GM12874 (cell line): ENCODE results near the gene TCF7L1.

ENCODE experiments used
- TF ChIP-seq, protein P1 (sequence below): IDR thresholded peaks from 2 replicates; pipeline ENCODE4 v1.5.1; 2011; ENCODE audit warnings: low read depth, mild to moderate bottlenecking, control low read depth, low read length, moderate library complexity; ENCODE audit not compliant: insufficient read depth

TCF7L1 gene

DNA sequence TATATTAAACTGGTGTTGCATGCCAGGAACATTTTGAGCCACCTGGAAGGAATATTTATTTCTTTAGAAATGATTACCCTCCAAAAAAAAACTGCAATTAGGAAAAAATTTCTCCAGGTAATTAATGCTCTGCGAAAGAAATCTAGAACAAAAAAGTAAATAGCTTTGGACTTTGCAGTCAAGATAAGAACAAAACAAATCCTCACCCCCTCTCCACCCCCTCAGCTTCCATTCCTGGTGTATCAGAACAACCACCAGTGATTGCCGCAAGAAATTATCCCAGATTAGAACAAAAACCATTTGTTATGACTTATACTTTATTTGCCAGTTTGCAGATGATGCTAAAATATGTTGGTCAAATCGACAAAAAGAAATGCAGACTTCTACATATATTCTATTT, 17.0 kb upstream of the TCF7L1 start:
- TF ChIP-seq, protein P1, sequence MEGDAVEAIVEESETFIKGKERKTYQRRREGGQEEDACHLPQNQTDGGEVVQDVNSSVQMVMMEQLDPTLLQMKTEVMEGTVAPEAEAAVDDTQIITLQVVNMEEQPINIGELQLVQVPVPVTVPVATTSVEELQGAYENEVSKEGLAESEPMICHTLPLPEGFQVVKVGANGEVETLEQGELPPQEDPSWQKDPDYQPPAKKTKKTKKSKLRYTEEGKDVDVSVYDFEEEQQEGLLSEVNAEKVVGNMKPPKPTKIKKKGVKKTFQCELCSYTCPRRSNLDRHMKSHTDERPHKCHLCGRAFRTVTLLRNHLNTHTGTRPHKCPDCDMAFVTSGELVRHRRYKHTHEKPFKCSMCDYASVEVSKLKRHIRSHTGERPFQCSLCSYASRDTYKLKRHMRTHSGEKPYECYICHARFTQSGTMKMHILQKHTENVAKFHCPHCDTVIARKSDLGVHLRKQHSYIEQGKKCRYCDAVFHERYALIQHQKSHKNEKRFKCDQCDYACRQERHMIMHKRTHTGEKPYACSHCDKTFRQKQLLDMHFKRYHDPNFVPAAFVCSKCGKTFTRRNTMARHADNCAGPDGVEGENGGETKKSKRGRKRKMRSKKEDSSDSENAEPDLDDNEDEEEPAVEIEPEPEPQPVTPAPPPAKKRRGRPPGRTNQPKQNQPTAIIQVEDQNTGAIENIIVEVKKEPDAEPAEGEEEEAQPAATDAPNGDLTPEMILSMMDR, result no peak

DNA sequence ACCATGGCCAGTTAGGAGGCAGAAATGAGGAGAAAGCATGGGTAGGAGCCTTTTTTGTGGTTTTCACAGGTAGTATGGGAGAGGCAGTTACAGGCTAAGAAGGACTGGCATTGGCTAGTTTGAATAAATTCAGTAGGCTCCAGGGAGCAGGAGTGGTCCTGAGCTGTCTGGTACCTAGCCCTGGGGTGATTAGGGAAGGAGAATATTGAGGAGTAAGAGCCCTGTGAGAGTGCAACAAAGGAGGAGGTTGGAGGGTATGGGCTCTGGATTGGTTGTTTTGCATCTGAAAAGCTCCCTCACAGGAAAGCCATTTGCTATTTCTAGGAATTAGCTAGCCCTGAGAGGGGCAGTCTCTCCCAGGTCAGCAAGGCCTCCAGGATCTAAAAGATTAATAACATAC, 13.3 kb upstream of the TCF7L1 start:
- TF ChIP-seq, protein P1, result no peak

DNA sequence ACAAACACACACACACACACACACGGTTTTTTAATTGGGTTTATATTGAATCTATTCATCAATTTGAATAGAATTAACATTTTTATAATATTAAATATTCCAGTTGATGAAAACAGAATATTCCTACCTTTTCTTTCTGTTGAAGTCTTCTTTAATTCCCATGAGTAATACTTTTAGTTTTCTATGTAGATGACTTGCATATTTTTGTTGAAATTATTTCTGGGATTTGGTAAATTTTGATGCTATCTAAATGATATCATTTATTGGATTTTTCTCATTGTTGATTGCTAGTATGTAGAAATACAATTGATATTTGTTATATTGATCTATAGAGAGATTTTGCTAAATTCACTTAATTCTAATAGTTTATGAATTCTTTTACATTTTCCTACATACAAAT, 12.8 kb upstream of the TCF7L1 start:
- TF ChIP-seq, protein P1, result no peak

DNA sequence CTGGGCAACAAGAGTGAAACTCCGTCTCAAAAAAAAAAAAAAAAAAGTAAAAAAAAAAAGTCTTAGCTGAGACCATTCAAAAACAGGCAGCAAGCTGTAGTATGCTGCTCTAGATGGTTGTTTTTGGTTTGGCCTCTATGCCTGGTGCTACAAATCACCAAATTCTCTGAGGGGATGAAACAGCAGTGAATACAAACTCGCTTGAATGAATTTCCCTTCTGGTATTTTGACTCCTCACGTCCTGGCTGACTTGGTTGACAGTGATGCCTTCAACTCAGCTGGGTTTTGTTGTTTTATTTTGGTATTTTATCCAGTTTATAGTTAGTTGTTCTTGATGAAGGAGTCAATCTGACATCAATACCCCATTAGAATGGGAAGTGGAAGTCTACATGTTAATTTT, 3.3 kb upstream of the TCF7L1 start:
- TF ChIP-seq, protein P1, result no peak

DNA sequence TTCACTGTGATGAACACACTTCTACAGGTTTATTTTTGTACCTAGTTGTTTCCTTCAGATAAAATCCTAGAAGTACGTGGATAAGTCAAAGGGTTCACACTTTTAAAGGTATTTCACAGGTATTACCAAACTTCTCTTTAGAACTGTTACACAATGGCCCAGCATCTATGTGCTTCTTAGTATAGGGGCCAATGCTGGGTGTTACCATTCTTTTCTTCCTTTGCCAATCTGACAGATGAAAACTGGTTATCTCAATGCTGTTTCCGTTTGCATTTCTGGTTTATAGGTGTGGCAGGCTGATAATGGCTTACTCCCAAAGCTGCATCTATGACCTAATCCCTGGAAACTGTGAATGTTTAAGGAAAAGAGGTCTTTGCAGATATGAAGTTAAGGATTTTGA, 2.8 kb upstream of the TCF7L1 start:
- TF ChIP-seq, protein P1, result no peak

DNA sequence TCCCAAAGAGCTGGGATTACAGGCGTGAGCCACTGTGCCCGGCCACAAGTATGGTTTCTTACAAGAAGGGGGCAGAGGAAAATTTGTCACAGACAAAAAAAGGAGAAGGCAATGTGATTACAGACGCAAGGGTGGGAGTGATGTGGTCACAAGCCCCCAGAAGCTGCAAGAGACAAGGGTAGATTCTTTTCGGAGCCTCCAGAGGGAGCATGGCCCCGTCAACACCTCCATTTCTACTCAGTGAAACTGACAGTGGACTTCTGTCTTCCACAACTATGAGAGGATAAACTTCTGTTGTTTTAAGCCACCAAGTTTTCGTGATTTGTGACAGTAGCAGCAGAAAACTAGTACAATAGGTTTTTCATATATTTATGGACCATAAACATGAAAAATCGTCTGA, 2.1 kb upstream of the TCF7L1 start:
- TF ChIP-seq, protein P1, result 0 out of 2 replicates have a peak, but pooled peaks have one; percentile 32

DNA sequence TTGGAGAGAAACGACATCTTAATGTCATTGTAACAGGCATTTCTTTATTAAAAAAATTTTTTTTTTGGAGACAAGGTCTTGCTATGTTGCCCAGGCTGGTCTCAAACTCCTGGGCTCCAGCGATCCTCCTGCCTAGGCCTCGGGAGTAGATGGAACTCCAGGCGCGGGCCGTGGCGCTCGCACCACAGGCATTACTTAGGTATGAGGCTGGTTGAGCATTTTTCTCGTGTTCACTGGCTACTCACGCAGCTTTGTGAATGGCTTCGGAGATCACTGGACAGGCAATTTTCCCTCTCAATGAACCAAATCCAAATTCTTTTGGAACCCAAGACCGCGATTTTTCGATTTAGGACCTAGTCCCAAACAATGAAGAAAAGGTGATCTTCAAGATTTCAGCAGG, 795 bp upstream of the TCF7L1 start:
- TF ChIP-seq, protein P1, result no peak

DNA sequence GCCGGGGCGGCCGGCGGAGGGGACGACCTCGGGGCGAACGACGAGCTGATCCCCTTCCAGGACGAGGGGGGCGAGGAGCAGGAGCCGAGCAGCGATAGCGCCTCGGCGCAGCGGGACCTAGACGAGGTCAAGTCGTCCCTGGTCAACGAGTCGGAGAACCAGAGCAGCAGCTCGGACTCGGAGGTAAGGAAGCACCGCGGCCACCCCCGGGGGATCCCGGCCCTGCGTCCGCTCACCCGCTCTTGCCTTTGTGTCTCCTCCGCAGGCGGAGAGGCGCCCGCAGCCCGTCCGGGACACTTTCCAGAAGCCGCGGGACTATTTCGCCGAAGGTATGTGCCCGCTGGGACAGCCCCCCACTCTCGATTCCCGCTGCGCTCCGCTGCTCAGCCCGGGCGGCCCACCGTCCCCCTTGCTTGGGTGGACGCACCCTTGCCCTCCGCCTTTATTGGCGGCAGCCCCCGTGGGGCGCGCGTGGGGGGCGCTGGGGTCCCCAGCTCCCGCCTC, 611 bp downstream of the TCF7L1 start:
- TF ChIP-seq, protein P1, result no peak
